ENCODE results near the gene FAT2. TPM values are rescaled to one million over a fixed set of nuclear protein-coding genes. Genes with fewer than 3 reads are reported as not detected.

Gene FAT2
- total and polyA plus RNA-seq, 2 donors (not counting 1 experiment from before 2014, with no cell fraction given), result not detected

GRCh38 chr5:151587796-151588555 is 3.2 kb downstream of the FAT2 start:
- POLR2A ChIA-PET, result no interaction called here
- H3K27ac Mint-ChIP-seq, result no peak overlapping the region
- no peaks in the 10 kb centered on the region for H3K79me2 ChIP-seq (ENCODE audit: control insufficient read depth, insufficient read depth, low read length)

More at GRCh38 chr5:151587796-151588555, 3.2 kb downstream of the FAT2 start:
- WGBS (ENCODE audit: insufficient coverage), result 100% methylated on average over 2 of the region's 5 CpGs
- ATAC-seq (ENCODE audit: low read depth) (no peak), DNase-seq (no peak)
- TF ChIP-seq EZH2 (IDR thresholded peaks at IDR 0.05; ENCODE audit: borderline replicate concordance, insufficient read depth, low read depth, low read length, poor library complexity, severe bottlenecking), result no peak
- no peak for TF ChIP-seq CTCF (IDR thresholded peaks at IDR 0.05)
- H3K9me3 ChIP-seq (ENCODE audit: control extremely low read depth in 1 of 3, control insufficient read depth in 2 of 3, insufficient read depth in 1 of 3, low read length in 2 of 3), result peaks cover 0 to 2% (median 0%) of the 10 kb centered on the region in 3 donors
- H3K27ac ChIP-seq (ENCODE audit: low read length in 2 of 2), result no peak overlapping the region
- H3K4me1 ChIP-seq (ENCODE audit: control insufficient read depth in 2 of 2, insufficient read depth in 2 of 2, low read length in 2 of 2), result no peaks in the 10 kb centered on the region
- CTCF ChIA-PET, result no interaction called here
- H4K20me1 ChIP-seq (ENCODE audit: control insufficient read depth, insufficient read depth, low read length, poor library complexity, severe bottlenecking), result no peaks in the 10 kb centered on the region
- H3K36me3 ChIP-seq (replicated peaks in 1 of 2; ENCODE audit: control extremely low read depth in 1 of 2, control insufficient read depth in 1 of 2, extremely low read depth in 1 of 2, insufficient read depth in 2 of 2, low read length in 1 of 2), result no peaks in the 10 kb centered on the region
- H3K9ac ChIP-seq (ENCODE audit: low read length), result no peak overlapping the region
- Mint-ChIP-seq H3K9me3 (ENCODE audit: insufficient read depth) (no peaks in the 10 kb centered on the region), H3K4me3 (no peak overlapping the region), H3K27me3 (no peaks in the 10 kb centered on the region), H3K4me1 (no peaks in the 10 kb centered on the region)
- no peak overlapping the region for H2AFZ ChIP-seq (ENCODE audit: insufficient read depth, low read depth, low read length, poor library complexity, severe bottlenecking)
- H3K27me3 ChIP-seq (replicated peaks in 1 of 4; ENCODE audit: control extremely low read depth in 1 of 4, control insufficient read depth in 3 of 4, insufficient read depth in 4 of 4, low read length in 3 of 4), result peaks cover 0 to 4% (median 0%) of the 10 kb centered on the region in 4 experiments
- no peak overlapping the region for H3K4me3 ChIP-seq (ENCODE audit: control extremely low read depth in 1 of 5, extremely low read depth in 1 of 5, insufficient read depth in 1 of 5, low read depth in 2 of 5, low read length in 4 of 5)
- no peak overlapping the region for H3K4me2 ChIP-seq (replicated peaks; ENCODE audit: low read depth, low read length, poor library complexity, severe bottlenecking)
- intact Hi-C loops (cut with micrococcal nuclease), result no loop called here
